HEK293 (cell line): Measurements from ENCODE around the gene BLOC1S6.

Experiments used
- CTCF ChIA-PET: fragments of 350-600 bp; formaldehyde crosslinking; extraction: SDS; loops from one replicate; lab custom pipeline; 2021; ENCODE audit warnings: antibody characterized with exemption; lab: Yijun Ruan, JAX
- POLR2A ChIA-PET: fragments of 300-600 bp; formaldehyde crosslinking; extraction: SDS; loops from one replicate; lab custom pipeline; 2020; ENCODE audit warnings: antibody characterized with exemption, inconsistent platforms; lab: Yijun Ruan, JAX
- H3K27ac ChIP-seq: fragments of 200-500 bp; sonication (Bioruptor generic); 2 replicates; pipeline ENCODE4 v1.5.1; 2014; ENCODE audit warnings: low read depth, low read length, control low read depth, inconsistent platforms; ENCODE audit errors: extremely low read depth
- H3K36me3 ChIP-seq, 2 experiments: fragments of 200-500 bp in 1 of 2; sonication (Bioruptor generic) in 1 of 2; 1 replicate in 1 of 2; 2 replicates in 1 of 2; pipeline ENCODE4 v1.5.1; 2014 to 2017; ENCODE audit warnings: inconsistent platforms in 2 of 2, low read length in 2 of 2; ENCODE audit not compliant: control insufficient read depth in 2 of 2, insufficient read depth in 1 of 2
- H3K4me1 ChIP-seq: fragments of 200-500 bp; sonication (Bioruptor generic); 2 replicates; pipeline ENCODE4 v1.5.1; 2014; ENCODE audit warnings: mild to moderate bottlenecking, low read length, inconsistent platforms; ENCODE audit not compliant: control insufficient read depth, insufficient read depth
- H3K4me3 ChIP-seq: 2 replicates; pipeline ENCODE4 v1.5.1; 2011; ENCODE audit warnings: low read depth, mild to moderate bottlenecking, control low read depth, low read length, moderate library complexity
- H3K9me3 ChIP-seq: fragments of 200-500 bp; sonication (Bioruptor generic); 2 replicates; pipeline ENCODE4 v1.5.1; 2014; ENCODE audit warnings: low read depth, low read length, inconsistent platforms; ENCODE audit not compliant: control insufficient read depth, insufficient read depth
- ATF2 ChIP-seq: fragments of 450-650 bp; formaldehyde crosslinking; IDR thresholded peaks from 2 replicates; pipeline ENCODE4 v1.5.1; 2016; ENCODE audit warnings: missing biosample characterization, missing genetic modification characterization, low read depth
- CTCF ChIP-seq: fragments of 450-650 bp; formaldehyde crosslinking; IDR thresholded peaks from 2 replicates; pipeline ENCODE4 v1.5.1; 2016; ENCODE audit warnings: missing biosample characterization, missing genetic modification characterization
- MYNN ChIP-seq: fragments of 450-650 bp; formaldehyde crosslinking; IDR thresholded peaks from 2 replicates; pipeline ENCODE4 v1.5.1; 2016; ENCODE audit warnings: missing biosample characterization, missing genetic modification characterization, borderline replicate concordance
- ZNF114 ChIP-seq: fragments of 450-650 bp; formaldehyde crosslinking; IDR thresholded peaks from 2 replicates; pipeline ENCODE4 v1.5.0; 2017; ENCODE audit warnings: missing biosample characterization, missing genetic modification characterization
- ZNF169 ChIP-seq: fragments of 450-650 bp; formaldehyde crosslinking; IDR thresholded peaks from 2 replicates; pipeline ENCODE4 v1.5.1; 2016; ENCODE audit warnings: missing biosample characterization, missing genetic modification characterization
- ZNF174 ChIP-seq: fragments of 450-650 bp; formaldehyde crosslinking; IDR thresholded peaks from 2 replicates; pipeline ENCODE4 v1.5.0; 2017; ENCODE audit warnings: missing biosample characterization, mild to moderate bottlenecking, missing genetic modification characterization
- ZNF211 ChIP-seq: fragments of 450-650 bp; formaldehyde crosslinking; IDR thresholded peaks from 2 replicates; pipeline ENCODE4 v1.5.1; 2016; ENCODE audit warnings: low read depth, missing biosample characterization, missing genetic modification characterization
- ZNF223 ChIP-seq: fragments of 450-650 bp; formaldehyde crosslinking; IDR thresholded peaks from 2 replicates; pipeline ENCODE4 v1.5.1; 2016; ENCODE audit warnings: missing biosample characterization, missing genetic modification characterization
- ZNF248 ChIP-seq: fragments of 450-650 bp; formaldehyde crosslinking; IDR thresholded peaks from 2 replicates; pipeline ENCODE4 v1.5.1; 2017; ENCODE audit warnings: missing biosample characterization, missing genetic modification characterization
- ZNF292 ChIP-seq: fragments of 450-650 bp; formaldehyde crosslinking; IDR thresholded peaks from 2 replicates; pipeline ENCODE4 v1.5.1; 2016; ENCODE audit warnings: low read depth, missing biosample characterization, missing genetic modification characterization, borderline replicate concordance
- ZNF37A ChIP-seq: fragments of 450-650 bp; IDR thresholded peaks from 2 replicates; pipeline ENCODE4 v1.5.1; 2018; ENCODE audit warnings: missing biosample characterization, missing genetic modification characterization
- ZNF391 ChIP-seq: fragments of 450-650 bp; formaldehyde crosslinking; IDR thresholded peaks from 2 replicates; pipeline ENCODE4 v1.5.1; 2016; ENCODE audit warnings: low read depth, missing biosample characterization, missing genetic modification characterization, borderline replicate concordance
- ZNF473 ChIP-seq: fragments of 450-650 bp; formaldehyde crosslinking; IDR thresholded peaks from 2 replicates; pipeline ENCODE4 v1.5.1; 2017; ENCODE audit warnings: missing biosample characterization, missing genetic modification characterization
- ZNF561 ChIP-seq: fragments of 450-650 bp; IDR thresholded peaks from 2 replicates; pipeline ENCODE4 v1.5.1; 2018; ENCODE audit warnings: missing biosample characterization, missing genetic modification characterization, borderline replicate concordance
- ZNF624 ChIP-seq: fragments of 450-650 bp; formaldehyde crosslinking; IDR thresholded peaks from 2 replicates; pipeline ENCODE4 v1.5.1; 2017; ENCODE audit warnings: missing biosample characterization, missing genetic modification characterization
- ZNF629 ChIP-seq: fragments of 450-650 bp; formaldehyde crosslinking; IDR thresholded peaks from 2 replicates; pipeline ENCODE4 v1.5.1; 2017; ENCODE audit warnings: missing biosample characterization, missing genetic modification characterization
- ZNF645 ChIP-seq: fragments of 450-650 bp; formaldehyde crosslinking; IDR thresholded peaks from 2 replicates; pipeline ENCODE4; 2016; ENCODE audit warnings: missing biosample characterization, missing genetic modification characterization
- ZNF747 ChIP-seq: fragments of 450-650 bp; formaldehyde crosslinking; IDR thresholded peaks from 2 replicates; pipeline ENCODE4 v1.5.1; 2016; ENCODE audit warnings: missing biosample characterization, missing genetic modification characterization
- ZSCAN4 ChIP-seq: fragments of 450-650 bp; formaldehyde crosslinking; IDR thresholded peaks from 2 replicates; pipeline ENCODE4 v1.5.1; 2017; ENCODE audit warnings: missing biosample characterization, missing genetic modification characterization
- ZSCAN5A ChIP-seq: fragments of 450-650 bp; formaldehyde crosslinking; IDR thresholded peaks from 2 replicates; pipeline ENCODE4 v1.5.1; 2016; ENCODE audit warnings: missing biosample characterization, missing genetic modification characterization

BLOC1S6 gene

GRCh38 chr15:45604326-45604725 is 17.1 kb downstream of the BLOC1S6 start (continued):
- TF ChIP-seq ZNF223 (tag by site-specific recombination) = no peak
- no peak for TF ChIP-seq CTCF (tag by site-specific recombination)
- TF ChIP-seq ZNF391 (tag by site-specific recombination) = no peak
- no peak for TF ChIP-seq ZNF37A (tag by site-specific recombination)
- TF ChIP-seq ZNF169 = no peak
- TF ChIP-seq ZSCAN5A (tag by site-specific recombination) = no peak

- H3K4me3 ChIP-seq = no peak overlapping the region
- no peaks in the 10 kb centered on the region for H3K9me3 ChIP-seq
- peaks cover 0 to 18% of the 10 kb centered on the region in 2 experiments; a peak in 2 of 3 replicates for H3K36me3 ChIP-seq
- ChIA-PET CTCF (interaction anchor here (1.2 kb wide), 1 partner anchor 147 kb away, joined by 4 read pairs; no protein-coding TSS in a partner anchor), POLR2A (no interaction called here)
- no peaks in the 10 kb centered on the region for H3K4me1 ChIP-seq
- TF ChIP-seq ZNF473 (tag by site-specific recombination) = no peak
- 0 out of 2 replicates have a peak, but pooled peaks have one; percentile 20 for TF ChIP-seq ATF2
- 0 out of 2 replicates have a peak, but pooled peaks have one; percentile 12 for TF ChIP-seq ZNF629 (tag by site-specific recombination)
- TF ChIP-seq ZNF624 (tag by site-specific recombination) = no peak
- H3K27ac ChIP-seq = no peak overlapping the region
Observed at GRCh38 chr15:45606413-45606812, 19.2 kb downstream of the BLOC1S6 start.

- H3K36me3 ChIP-seq = peaks cover 0 to 18% of the 10 kb centered on the region in 2 experiments; a peak in 2 of 3 replicates
- POLR2A ChIA-PET = no interaction called here
Observed at GRCh38 chr15:45606841-45607240, 19.7 kb downstream of the BLOC1S6 start.

GRCh38 chr15:45611305-45611704 is 24.1 kb downstream of the BLOC1S6 start:
- peaks cover 0 to 7% of the 10 kb centered on the region in 2 experiments; a peak in 1 of 3 replicates for H3K36me3 ChIP-seq
- ChIA-PET CTCF (interaction anchor here (0.6 to 6.6 kb wide), 10 partner anchors 8 to 317 kb away, joined by 3 to 84 read pairs (median 4); partner anchors contain the start of gene BLOC1S6), POLR2A (no interaction called here)
- H3K4me1 ChIP-seq = no peaks in the 10 kb centered on the region
- H3K4me3 ChIP-seq = no peak overlapping the region
- no peak overlapping the region for H3K27ac ChIP-seq
- no peaks in the 10 kb centered on the region for H3K9me3 ChIP-seq
- TF ChIP-seq ZNF211 (tag by site-specific recombination) (no peak), ZNF561 (tag by site-specific recombination) (no peak), ZNF292 (tag by site-specific recombination) (no peak), ZNF747 (tag by site-specific recombination) (no peak), ZNF114 (tag by site-specific recombination) (no peak), ZNF248 (tag by site-specific recombination) (no peak), ZNF174 (no peak), ZNF645 (tag by site-specific recombination) (no peak), MYNN (tag by site-specific recombination) (no peak)

More at GRCh38 chr15:45606841-45607240, 19.7 kb downstream of the BLOC1S6 start:
- TF ChIP-seq ZSCAN4 (tag by site-specific recombination) = no peak
- Histone ChIP-seq H3K27ac (no peak overlapping the region), H3K9me3 (no peaks in the 10 kb centered on the region), H3K4me3 (no peak overlapping the region), H3K4me1 (no peaks in the 10 kb centered on the region)
- CTCF ChIA-PET = interaction anchor here (1.2 to 1.4 kb wide), 2 partner anchors 147 to 149 kb away, joined by 3 to 4 read pairs; no protein-coding TSS in a partner anchor
